ENCODE data around the gene MYH7.
"Not testable (repeated sequence)": the region's sequence is repeated elsewhere in the genome, so short reads cannot be mapped to it uniquely, and the experiment has no call there.

The MYH7 gene

GRCh38 chr14:23430016-23430722 is 5.3 kb downstream of the MYH7 start:
- no peak for DNase-seq

GRCh38 chr14:23428686-23429495 is 6.6 kb downstream of the MYH7 start:
- no peak for DNase-seq

- DNase-seq = not testable (repeated sequence)
These were observed 9.7 kb downstream of the MYH7 start for GRCh38 chr14:23425798-23426197.

GRCh38 chr14:23425169-23425568 is 10.3 kb downstream of the MYH7 start:
- DNase-seq = no peak

GRCh38 chr14:23423657-23424056 is 11.8 kb downstream of the MYH7 start:
- no peak for DNase-seq

DNA sequence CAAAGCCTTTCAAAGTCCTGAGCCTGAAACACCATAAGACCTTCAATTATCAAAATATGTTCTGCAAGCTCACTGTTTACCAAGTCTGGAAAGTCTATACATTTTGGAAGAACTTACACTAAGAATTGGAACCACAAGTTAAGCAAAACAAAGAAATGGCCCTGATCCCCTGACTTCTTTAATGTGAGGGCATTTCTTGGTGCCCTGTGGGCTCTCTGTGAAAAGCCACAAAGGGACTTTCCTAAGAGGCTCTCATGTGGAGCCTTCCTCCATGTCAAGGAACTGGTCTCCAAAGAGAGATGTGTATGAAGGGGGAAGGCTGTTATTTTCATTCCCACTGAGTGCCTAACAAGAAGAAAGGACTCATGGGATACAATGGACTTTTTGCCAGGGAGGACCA is 13.9 kb downstream of the MYH7 start:
- DNase-seq = no peak

GRCh38 chr14:23419646-23420045 is 15.8 kb downstream of the MYH7 start:
- DNase-seq = not testable (repeated sequence)

DNA sequence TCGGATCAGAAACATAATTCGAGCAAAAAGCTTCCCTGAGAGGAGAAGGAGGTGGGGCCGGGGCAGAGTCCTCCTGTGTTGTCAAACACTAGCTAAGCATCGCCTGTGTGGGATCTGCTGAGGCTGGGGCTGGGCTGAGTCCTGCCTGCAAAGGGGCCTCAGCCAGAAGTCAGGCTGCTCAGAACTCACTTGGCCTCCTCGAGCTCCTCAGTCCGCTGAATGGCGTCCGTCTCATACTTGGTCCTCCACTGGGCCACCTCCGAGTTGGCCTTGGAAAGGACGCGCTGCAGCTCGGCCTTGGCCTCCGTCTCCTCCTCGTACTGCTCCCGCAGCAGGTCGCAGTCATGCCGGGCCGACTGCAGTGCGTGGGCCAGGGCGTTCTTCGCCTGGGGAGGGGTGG is 17.4 kb downstream of the MYH7 start:
- DNase-seq = no peak

DNA sequence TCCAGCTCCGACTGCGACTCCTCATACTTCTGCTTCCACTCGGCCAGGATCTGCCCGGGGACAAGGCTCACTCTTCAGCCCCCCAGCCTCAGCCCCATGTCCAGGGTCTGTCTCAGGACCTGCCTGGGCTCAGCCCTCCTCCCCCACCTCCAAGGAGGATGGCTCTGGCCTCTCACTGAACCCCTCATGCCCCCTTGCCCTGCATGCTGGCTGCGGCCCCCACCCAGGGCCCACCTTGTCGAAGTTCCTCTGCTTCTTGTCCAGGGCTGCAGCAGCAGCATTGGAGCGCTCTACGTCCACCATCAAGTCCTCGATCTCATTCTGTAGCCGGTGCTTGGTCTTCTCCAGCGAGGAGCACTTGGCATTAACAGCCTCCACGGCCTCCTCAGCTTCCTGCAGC is 18.2 kb downstream of the MYH7 start:
- not testable (repeated sequence) for DNase-seq

- no peak for DNase-seq
These were observed 18.7 kb downstream of the MYH7 start for GRCh38 chr14:23416801-23417200.

DNA sequence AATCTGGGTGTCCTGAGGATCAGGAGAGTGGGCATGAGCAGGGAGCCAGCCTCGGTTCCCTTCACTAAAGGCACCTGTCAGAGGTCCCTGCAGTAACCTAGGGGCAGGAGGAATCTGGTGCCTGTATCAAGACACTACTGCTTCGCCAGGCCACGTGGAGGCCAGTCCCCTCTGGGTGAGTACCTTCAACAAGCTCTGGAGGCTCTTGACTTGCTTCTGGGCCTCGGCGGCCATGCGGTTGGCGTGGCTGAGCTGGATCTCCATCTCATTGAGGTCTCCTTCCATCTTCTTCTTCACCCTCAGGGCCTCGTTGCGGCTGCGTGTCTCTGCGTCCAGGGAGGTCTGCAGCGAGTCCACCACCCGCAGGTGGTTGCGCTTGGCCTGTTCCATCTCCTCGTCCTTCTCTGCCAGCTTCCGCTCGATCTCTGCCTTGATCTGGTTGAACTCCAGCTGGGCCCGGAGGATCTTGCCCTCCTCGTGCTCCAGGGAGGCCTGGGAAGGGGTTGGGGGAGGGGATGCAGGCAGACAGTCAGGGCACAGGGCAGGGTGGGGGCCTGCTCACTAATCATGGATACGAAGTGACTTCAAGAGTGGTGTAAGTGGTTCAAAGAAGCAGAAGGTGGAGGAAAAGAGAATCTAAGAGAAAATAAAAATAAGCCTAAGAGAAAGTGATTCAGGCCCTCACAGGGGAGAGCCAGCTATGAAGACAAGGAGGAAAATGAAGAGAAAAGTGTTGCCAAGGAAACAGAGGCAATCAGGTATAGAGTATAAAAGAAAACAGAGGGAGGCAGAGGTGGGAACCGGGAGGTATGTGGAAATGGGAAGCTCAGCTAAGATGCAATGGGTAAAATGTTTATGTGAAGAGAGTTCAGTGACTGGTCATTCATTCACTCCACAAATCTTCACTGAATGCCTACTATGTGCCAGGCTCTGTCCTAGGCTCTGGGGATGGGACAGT is 19.4 kb downstream of the MYH7 start:
- no peak for DNase-seq

- DNase-seq = no peak
These were observed 20.3 kb downstream of the MYH7 start for GRCh38 chr14:23414906-23415820.

DNA sequence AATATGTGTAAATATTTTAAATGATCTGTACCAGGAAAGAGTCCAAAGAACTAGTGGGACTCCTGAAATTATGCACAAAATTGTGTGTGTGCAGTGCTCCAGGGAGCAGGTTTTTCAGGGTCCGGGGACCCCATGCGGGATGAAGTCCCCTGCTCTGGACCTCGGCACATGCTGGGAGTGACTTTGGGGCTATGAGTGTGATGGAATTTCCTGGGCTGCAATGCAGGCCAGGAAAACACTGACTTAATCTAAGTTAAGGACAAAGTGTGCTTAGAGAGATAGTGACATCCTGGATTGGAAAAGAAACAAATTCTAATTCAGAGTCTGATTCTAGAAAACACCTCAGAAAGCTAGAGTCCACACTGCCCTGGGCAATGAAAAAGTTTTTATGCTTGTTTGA is 21.2 kb downstream of the MYH7 start:
- DNase-seq = no peak

GRCh38 chr14:23413681-23414080 is 21.8 kb downstream of the MYH7 start:
- no peak for DNase-seq

GRCh38 chr14:23411563-23412525 is 23.6 kb downstream of the MYH7 start:
- no peak for DNase-seq

DNA sequence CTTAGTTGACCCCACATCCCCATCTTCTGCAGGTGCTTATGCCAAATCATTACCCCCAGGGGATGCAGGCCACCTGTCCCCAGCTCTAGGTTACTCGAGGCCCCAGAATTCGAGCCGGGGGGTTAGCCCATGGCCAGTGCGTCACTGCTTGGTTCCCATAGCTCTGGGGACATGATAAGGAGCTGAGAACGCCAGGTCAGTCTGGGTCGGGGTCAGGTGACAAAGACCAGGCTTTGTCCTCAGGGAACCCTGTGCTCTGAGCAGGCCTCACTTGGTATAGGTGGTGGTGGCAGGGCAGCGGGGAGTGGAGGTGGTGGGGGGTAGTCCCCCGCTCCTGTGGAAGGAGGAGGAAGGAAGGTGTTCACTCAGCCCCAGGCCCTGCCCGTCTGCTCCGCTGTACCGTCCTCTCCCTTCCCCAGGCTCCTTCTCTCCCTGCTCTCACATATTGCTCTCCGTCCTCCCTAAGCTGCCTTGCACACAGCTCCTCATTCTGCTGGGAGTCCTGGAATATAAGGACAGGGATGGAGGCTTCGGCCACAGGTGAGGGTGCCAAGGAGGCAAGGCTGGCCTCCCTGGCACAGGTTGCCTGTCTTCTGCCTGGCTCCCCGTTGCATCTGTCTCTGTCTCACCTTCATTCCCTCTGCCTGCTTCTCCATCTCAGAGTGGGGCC is 25.4 kb downstream of the MYH7 start:
- DNase-seq = no peak

DNA sequence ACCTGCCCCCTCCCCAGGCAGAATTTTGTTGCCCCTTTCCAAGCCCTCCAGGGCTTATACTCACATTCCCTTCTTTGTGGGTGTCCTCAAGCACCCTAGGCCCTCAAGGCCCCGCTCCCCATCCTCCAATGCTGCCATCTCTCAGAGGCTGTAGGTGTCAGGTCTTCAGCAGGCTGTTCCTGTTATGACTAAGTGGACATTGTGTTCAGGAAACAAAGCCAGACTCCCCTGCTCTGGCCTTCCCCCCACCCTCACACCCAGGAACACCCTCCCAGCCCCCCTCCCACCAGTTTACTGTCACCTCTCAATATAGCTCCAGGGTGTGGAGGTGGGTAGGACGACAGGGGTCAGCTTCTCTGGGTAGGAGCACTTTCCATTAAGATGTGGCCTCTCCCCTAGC is 26.0 kb downstream of the MYH7 start:
- DNase-seq = no peak

GRCh38 chr14:23408307-23408630 is 27.2 kb downstream of the MYH7 start:
- no peak for DNase-seq

DNA sequence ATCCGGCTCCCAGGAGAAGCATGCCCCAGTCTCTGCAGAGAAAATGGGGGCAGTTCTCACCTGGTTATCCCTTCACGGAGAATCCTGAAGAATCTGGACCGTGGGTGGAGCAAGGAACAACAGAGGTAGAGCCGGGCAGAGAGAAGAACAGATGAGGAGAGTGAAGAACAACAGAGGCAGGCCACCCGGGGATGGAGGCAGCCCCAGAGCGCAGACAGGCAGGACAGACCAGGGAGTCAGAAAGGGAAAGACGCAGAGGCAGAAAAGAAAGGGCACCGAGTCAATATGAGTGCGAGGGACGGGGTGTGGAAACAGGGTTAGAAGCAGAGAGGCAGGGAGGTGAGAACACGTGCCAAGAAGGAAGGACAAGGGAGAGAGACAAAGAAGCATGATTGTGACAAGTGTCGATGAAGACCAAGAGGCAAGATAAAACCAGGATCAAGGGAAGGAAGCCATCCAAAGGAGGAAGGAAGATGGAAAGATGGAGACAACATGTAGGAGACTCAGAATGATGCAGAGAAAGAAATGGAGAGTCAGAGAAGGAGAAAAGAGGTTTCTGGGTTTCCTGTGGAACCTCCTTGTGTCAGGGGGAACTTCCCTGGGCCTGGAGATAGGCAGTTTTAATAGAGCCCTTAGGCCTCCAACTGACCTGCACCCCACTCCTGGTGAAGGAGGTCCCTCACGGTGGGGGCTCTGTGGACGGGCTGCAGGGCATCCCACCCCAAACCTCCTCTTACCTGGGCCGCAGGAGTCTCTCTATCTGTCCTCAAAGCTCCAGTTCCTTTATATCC is 27.7 kb downstream of the MYH7 start, which contains the start of gene MYH6:
Gene MYH6, minus strand, starts transcription at position 758 of the 791 bp plus-strand sequence. CDS start 1,050 bp downstream, outside the sequence.
- no peak for DNase-seq

All from right kidney (tissue), 1 donor.